Measurements from ENCODE around the gene HAUS1. TPM values are rescaled to one million over a fixed set of nuclear protein-coding genes. Genes with fewer than 3 reads are reported as not detected.
"Not testable (repeated sequence)": the region's sequence is repeated elsewhere in the genome, so short reads cannot be mapped to it uniquely, and the experiment has no call there.

The HAUS1 gene
- total RNA-seq, 1 donor from 2014 or later: 45.6 TPM

- no peak for DNase-seq (ENCODE audit: low read depth, low spot score)
Measured at GRCh38 chr18:46156124-46156745, 52.0 kb downstream of the HAUS1 start.

GRCh38 chr18:46156843-46157242 lies 52.7 kb downstream of the HAUS1 start:
- DNase-seq (ENCODE audit: low read depth, low spot score): no peak

GRCh38 chr18:46158499-46158898 lies 54.3 kb downstream of the HAUS1 start:
- DNase-seq (ENCODE audit: low read depth, low spot score): no peak

GRCh38 chr18:46160050-46160798 lies 56.0 kb downstream of the HAUS1 start:
- no peak for DNase-seq (ENCODE audit: low read depth, low spot score)

- not testable (repeated sequence) for DNase-seq (ENCODE audit: low read depth, low spot score)
Measured at GRCh38 chr18:46160840-46161239, 56.7 kb downstream of the HAUS1 start.

- no peak for DNase-seq (ENCODE audit: low read depth, low spot score)
Measured at GRCh38 chr18:46161703-46162396, 57.7 kb downstream of the HAUS1 start.

GRCh38 chr18:46163091-46163490 lies 58.9 kb downstream of the HAUS1 start:
- DNase-seq (ENCODE audit: low read depth, low spot score): no peak

- DNase-seq (ENCODE audit: low read depth, low spot score): no peak
Measured at GRCh38 chr18:46163941-46164499, 59.8 kb downstream of the HAUS1 start.

GRCh38 chr18:46164502-46164901 lies 60.3 kb downstream of the HAUS1 start:
- not testable (repeated sequence) for DNase-seq (ENCODE audit: low read depth, low spot score)

- DNase-seq (ENCODE audit: low read depth, low spot score): no peak
Measured at GRCh38 chr18:46164920-46165319, 60.7 kb downstream of the HAUS1 start.

GRCh38 chr18:46166261-46166970 lies 62.2 kb downstream of the HAUS1 start:
- DNase-seq (ENCODE audit: low read depth, low spot score): no peak

GRCh38 chr18:46167971-46168370 lies 63.8 kb downstream of the HAUS1 start:
- DNase-seq (ENCODE audit: low read depth, low spot score): no peak

- DNase-seq (ENCODE audit: low read depth, low spot score): no peak
Measured at GRCh38 chr18:46169464-46169941, 65.3 kb downstream of the HAUS1 start.

- no peak for DNase-seq (ENCODE audit: low read depth, low spot score)
Measured at GRCh38 chr18:46171331-46171730, 67.1 kb downstream of the HAUS1 start.

GRCh38 chr18:46173393-46174341 lies 69.5 kb downstream of the HAUS1 start:
- DNase-seq (ENCODE audit: low read depth, low spot score): peak; percentile 69

- DNase-seq (ENCODE audit: low read depth, low spot score): no peak
Measured at GRCh38 chr18:46174342-46175041, 70.3 kb downstream of the HAUS1 start.

GRCh38 chr18:46176001-46176400 lies 71.8 kb downstream of the HAUS1 start:
- no peak for DNase-seq (ENCODE audit: low read depth, low spot score)
